Stimulated activated CD4-positive, alpha-beta T cell treated with anti-CD3 and anti-CD28 coated beads, Interleukin-2, amount 100 ng/mL, for 24 hours (primary cell): ENCODE data around the gene PTPRO.

ENCODE experiments used
- DNase-seq, 2 donors: peaks; one replicate each; pipeline ENCODE4 v3.0.0-alpha.2; 2020

Gene PTPRO

DNA sequence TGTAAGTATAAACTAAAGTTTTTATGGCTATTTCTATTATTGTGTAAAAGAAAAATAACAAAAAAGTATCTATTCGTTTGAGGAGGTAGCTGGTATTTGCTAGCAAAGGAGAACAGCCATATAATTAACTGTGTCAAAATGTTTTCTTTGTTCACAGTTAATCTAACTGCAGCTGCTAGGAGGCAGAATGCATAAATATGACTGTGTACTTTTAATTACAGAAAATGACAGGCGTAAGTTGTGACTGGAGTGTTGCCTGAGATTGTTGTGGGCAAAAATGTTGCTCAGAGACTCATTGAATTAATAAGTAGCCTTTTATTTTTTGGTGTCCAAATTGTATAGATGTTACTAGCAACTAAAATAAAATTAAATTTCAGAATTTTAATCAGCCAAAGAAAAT lies 33.5 kb downstream of the PTPRO start:
- DNase-seq, result no peak

DNA sequence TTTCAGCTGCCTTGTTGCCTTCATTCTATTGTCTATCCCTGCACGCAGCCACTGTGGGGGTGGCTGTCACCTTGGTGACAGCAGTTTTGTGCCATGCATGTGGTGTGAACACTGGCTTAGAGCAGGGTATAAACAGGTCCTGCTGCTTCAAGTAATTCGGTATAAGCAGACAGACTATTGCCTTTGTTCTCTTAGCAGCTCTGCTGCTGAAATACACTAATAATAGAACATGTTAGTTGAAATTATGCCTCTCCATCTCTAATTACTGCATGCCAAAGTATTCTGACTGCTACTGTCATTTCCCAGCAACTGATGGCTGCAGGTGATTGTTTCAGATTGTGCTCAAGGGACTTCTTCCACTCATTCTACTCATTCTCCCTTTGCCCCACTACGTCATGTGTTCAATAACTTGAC lies 34.6 kb downstream of the PTPRO start:
- no peak for DNase-seq

DNA sequence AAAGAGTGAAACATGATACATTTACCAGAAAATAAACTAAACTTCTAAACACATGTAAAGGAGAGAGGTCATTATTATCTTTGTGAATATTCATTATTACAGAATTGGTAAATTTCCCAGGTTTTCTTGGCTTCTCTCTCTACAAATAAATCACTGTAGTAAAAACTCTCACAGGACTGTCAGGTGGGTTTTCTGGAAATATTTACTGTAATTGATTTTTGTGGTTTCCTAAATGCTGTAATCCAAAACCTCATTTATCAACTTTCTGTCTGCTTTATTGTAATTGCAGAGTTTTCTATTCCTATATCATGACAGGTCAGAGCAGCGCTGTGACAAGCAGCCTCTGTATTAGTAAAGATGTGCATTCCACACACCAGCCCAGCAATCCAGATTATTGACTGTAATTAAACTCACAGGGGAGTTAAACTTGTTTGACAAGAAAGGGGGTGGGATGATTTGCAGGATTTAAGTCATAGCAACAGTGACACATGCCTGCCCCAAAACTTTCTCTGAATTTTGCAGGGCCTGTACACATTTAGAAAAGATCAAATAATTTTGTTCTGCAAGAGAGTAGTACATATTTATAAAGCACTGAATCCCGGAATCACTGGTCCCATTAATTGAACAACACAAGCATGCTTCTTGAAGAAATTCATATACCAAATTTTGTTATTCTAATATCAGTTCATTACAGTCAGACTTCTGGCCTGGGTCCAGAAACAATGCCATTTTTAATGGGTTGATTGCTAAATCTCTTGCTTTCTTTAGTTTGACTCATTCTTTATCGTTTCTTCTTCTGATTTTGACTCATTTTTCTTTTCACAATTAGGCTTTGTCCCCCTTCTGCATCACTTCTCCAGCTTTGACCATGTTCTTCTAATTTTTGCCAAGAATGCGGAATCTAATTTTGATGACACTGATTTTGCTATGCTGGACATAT lies 42.2 kb downstream of the PTPRO start:
- DNase-seq, result no peak

DNA sequence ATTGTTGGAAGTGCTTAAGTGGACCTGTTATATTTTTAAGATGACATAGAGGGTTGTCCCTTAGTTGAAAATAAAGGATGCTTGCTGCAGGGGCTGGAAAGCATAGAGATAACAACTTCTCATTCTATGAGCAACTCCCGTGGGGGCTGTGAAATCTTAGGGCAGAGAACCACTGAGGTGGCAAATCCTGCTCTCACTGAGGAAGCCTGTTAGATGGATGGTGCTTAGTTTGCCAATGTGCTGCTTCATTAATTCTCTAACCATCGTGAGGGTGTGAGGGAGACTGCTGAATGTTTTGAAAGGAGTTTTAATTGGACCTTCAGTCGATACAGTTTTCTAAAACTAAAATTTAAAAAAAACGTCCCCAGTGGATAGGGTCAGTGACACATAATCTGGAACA lies 46.5 kb downstream of the PTPRO start:
- DNase-seq, result no peak

DNA sequence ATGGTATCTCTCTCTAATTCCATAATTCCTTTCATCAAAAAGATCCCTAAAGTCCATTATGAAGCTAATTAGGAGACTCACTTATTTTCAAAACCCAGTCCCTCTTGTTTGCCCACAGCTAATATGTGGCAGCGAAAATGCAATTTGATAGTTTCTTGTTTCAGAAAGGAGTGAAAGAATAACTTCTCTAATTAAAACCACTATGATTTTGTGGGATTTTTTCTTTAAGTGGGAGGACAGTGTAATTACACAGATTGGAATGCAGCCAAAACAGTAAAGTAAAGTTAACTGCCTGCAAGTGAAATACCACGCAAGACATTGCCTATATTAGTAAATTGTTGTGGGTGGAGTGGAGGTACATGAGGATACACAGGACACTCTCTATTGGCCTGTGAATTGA lies 50.0 kb downstream of the PTPRO start:
- DNase-seq, result no peak

DNA sequence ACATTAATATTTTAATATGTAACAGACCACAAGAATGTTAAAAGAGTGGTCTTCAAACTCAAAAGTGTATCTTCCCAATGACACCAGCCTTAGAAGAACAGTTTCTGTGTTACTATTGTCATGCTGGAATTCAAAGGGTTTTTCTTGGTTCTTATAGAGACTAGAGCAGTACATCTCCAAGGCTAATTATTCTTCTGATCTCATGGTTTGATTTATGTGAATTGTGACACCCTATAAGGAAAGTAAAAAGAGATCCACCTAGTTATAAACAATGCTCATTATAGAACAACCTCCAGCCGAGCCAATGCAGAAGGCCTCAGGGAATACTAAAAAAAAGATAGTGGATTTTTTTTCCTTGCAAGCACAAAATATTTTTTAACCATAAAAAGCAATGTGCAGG lies 65.5 kb downstream of the PTPRO start:
- DNase-seq, result no peak

DNA sequence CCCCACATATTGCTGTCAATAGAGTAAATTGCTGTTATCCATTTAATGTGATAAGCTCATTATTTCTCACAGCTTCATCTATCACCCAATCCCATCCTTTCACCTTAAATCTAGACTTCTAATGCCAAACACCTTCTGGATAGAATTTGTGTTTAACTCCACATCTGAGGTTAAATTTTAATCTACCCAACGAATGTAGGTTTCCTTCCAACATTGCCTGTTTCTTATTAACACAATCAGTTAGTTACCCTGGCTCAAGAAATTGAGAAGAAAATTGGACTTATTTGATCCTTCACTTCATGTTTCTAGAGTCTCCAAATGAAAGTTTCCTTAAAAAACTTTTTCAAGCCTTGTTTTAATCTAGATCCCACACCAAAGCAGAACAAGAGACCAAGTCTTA lies 67.3 kb downstream of the PTPRO start:
- DNase-seq, result no peak

GRCh38 chr12:15393037-15393436 lies 70.7 kb downstream of the PTPRO start:
- no peak for DNase-seq

- no peak for DNase-seq
Observed at GRCh38 chr12:15393995-15394394, 71.7 kb downstream of the PTPRO start.

DNA sequence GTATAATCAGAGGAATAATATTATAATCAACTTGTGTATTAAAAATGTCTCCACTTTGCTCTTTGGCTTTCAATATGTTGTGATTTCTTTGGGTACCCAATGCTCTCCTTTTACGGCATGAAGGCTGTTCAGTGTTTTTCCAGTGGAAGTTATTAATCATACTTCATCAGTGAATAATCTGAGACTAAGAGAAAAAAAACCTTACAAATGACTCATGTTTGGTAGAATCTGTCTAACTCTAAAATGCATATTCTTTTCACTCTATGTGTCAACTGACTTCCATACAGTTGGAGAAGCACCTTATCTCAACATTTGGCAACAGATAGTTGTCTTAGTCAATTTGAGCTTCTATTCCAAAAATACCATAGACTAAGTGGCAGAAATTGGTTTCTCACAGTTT lies 82.2 kb downstream of the PTPRO start:
- DNase-seq, result no peak

DNA sequence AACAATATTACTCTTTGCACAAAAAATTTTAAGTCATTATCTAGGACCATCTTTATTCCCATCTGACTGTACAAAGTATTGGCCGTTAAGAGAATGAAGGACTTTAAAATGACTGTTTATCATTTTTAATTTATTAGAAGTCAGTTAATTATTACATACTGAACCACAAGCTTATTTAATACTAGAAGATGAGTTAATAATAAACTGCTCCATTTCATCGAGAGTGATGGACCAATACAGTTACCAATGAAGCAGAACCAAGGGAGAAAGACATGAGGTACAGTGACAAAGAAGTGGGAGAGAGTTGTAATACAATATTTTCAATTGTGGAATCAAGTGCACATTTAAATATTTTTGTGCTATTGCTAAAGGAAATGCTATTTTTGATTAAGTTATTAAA lies 83.3 kb downstream of the PTPRO start:
- DNase-seq, result no peak

DNA sequence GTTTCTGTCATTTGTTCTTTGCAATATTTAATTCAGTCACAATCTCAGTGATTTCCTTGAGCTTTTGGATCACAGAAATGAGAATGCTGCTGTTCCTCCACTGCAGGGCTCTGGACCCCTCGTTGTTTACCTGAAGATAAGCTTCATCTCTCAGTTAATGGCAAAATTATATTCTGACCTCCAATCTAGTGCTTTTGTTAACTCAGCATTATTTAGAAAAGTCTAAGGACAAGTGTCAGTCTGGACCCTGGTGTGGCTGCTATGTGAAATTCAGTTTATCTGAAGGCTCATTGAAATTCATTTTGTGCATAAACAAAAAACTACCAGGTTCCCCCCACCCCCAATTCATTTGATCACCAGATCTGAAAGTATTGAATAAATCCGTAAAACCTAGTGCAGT lies 84.7 kb downstream of the PTPRO start:
- no peak for DNase-seq

DNA sequence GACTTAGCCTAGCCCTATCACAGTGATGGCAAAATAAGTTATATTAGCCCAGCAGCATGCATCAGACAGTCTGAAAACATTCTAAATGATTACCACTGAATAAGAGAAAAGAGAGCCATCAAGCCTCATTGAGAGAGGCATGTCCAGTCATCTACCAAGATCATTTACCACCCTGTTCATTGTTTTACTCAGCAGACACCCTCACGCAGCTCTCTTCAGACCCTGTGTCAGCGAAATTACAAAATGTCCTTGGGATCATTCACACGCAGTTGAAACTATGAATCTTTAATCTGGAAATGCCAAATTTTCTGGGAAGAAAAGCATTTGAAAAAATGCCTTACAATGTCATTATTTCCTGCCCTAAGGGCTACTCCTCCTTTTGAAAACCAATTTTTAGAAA lies 89.5 kb downstream of the PTPRO start:
- DNase-seq, result no peak

DNA sequence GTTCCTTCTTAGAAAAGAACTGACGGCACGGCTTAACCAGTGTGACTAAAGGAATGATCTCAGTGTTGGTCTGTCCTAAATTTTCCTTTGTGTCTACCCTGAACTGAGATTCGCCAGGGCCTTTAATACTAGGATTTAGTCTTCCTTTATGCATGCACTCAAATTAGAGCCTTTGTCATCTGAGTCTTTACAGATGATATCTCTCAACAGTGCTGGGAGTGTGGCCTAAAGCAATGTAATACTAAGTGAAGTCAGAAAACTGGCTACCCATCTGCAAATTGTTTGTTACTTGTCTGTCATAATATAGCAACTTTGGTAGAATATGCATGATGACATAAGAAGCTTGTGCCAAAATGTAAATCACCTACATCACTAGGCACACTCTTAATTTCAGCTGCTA lies 95.4 kb downstream of the PTPRO start:
- DNase-seq, result no peak

GRCh38 chr12:15423629-15424028 lies 101.3 kb downstream of the PTPRO start:
- DNase-seq, result no peak

DNA sequence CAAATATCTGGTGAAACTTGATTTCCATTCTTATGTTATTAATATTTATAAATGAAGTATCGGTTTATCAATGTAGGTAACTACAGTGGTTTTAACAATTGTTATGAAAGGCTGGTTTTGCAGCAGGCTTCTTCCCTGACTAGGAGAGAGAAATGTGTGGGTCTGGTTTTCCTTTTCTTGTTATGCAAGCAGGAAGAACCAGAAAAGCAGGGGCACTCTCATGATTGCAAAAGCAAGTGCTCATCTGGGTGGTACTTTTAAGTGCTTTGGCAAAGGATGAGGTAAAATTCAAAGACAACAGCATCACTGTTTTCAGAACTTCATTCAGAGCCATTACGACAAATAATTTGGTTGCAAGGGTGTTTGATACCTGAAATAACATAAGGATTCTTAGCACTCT lies 105.6 kb downstream of the PTPRO start:
- no peak for DNase-seq

DNA sequence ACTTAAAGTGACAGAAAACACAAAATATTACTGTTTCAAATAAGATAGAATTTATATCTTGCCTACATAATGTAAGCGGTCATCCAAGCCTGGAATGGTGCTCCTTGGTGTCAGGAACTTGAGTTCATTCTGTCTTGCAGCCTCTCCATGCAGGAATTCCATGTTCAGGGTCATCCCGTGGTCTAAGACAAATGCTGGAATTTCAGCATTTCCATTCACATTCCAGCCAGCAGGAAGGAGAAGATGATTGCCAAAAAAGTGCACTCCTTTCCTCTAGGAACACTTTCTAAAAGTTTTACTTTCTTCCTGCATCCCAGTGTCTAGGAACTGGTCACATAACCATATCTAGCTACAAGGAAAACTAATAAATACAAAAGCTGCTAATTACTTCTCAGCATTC lies 106.3 kb downstream of the PTPRO start:
- DNase-seq, result no peak

DNA sequence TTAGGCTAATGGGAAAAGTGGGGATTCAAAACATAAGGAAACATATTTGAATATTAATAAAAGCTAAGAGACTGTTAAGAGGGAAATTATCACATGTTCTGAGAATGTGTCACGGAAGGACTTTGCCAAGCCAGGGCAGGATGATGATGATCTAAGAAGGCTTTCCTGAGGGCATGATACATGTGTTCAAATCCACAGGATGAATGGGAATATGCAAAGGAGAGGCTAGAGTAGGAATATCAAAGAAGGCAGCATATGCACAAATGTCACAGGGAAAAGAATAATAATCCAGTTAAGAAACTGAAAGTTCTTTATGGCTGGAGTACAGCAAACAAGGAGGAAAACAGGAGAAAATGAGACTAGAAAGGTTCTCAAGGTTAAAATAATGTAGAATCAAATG lies 107.0 kb downstream of the PTPRO start:
- DNase-seq, result no peak

GRCh38 chr12:15435597-15435996 lies 113.3 kb downstream of the PTPRO start:
- no peak for DNase-seq

- DNase-seq, result no peak
Observed at GRCh38 chr12:15439459-15439858, 117.2 kb downstream of the PTPRO start.

- DNase-seq, result no peak
Observed at GRCh38 chr12:15443050-15443449, 120.7 kb downstream of the PTPRO start.

- no peak for DNase-seq
Observed at GRCh38 chr12:15443611-15444010, 121.3 kb downstream of the PTPRO start.

DNA sequence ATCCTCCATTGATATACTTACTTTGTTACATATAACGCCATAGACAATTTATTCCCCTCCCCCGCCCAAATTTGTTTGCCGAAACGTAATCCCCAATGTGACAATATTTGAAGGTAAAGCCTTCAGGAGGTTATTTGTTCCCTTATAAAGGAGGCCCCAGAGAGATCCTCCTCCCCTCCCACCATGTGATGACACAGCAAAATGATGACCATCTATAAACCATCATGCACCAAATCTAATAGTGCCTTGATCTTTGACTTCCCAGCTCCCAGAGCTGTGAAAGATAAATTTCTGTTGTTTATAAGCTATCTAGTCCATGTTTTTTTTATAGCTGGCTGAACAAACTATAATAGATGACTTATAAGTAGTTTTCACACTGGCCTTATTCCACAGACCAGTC lies 122.2 kb downstream of the PTPRO start:
- DNase-seq, result no peak

DNA sequence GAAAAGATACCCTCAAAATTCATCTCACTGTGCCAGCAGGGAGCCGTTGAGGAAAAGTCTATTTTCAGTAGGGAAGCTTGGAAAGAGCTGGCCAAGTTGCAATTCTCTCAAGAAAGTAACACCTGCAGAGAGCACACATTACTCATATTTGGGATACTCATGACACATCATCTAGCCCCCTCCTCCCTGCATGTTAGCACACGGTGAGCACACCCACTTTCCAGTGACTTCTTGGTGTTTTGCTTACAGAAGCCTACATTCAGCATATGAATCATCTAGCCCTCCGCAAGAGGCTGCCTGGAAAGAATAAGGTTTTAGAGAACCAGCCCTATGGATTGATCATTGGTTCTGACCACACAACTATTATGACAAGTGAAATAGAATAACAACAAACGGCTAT lies 124.5 kb downstream of the PTPRO start:
- DNase-seq, result no peak

DNA sequence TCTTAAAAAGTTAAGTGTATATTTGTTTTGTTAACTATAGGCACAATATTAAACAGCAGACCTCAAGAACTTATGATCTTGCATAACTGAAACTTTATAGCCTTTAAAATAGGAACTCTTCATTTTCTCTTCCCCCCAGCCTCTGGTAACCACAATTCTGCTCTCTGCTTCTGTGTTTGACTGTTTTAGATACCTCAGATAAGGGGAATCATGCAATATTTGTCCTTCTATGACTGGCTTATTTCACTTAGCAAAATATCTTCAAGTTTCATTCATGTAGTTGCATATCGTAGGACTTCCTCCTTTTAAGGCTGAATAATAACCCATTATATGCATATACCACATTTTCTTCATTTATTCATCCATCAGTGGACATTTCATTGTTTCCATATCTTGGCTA lies 131.3 kb downstream of the PTPRO start:
- no peak for DNase-seq
